HL-60 (cell line): ENCODE data around the gene BTBD10.
A peak's percentile ranks its signal among the peaks of the same experiment; 100 is the strongest.

Experiments used
- DNase-seq, 2 experiments: peaks; one replicate each; pipeline ENCODE4 v3.0.0-alpha.2; 2010 to 2020; ENCODE audit warnings: low read depth in 1 of 2, low spot score in 1 of 2
- H3K27ac ChIP-seq: fragments of 250-450 bp; sonication (Bioruptor Pico); replicated peaks from 2 replicates; pipeline ENCODE4 v1.5.1; 2020; ENCODE audit warnings: mild to moderate bottlenecking, moderate library complexity
- H3K27me3 ChIP-seq: fragments of 250-450 bp; sonication (Bioruptor Pico); 2 replicates; pipeline ENCODE4 v1.5.1; 2021; ENCODE audit warnings: mild to moderate bottlenecking, moderate library complexity; ENCODE audit not compliant: insufficient read depth, poor library complexity, severe bottlenecking
- H3K4me3 ChIP-seq: replicated peaks from 2 replicates; pipeline ENCODE4 v1.5.1; 2011; ENCODE audit warnings: mild to moderate bottlenecking, control low read depth, low read length; ENCODE audit not compliant: insufficient read depth
- CTCF ChIP-seq: IDR thresholded peaks from one replicate; pipeline ENCODE4 v1.5.1; 2011; ENCODE audit warnings: low read length, control low read depth, inconsistent platforms; ENCODE audit not compliant: insufficient read depth
- GABPA ChIP-seq: IDR thresholded peaks from 2 replicates; pipeline ENCODE4 v1.6.1; 2012; ENCODE audit warnings: low read depth
- POLR2AphosphoS5 ChIP-seq: IDR thresholded peaks from 2 replicates; pipeline ENCODE4 v1.6.1; 2012; ENCODE audit warnings: low read depth
- REST ChIP-seq: IDR thresholded peaks from 2 replicates; pipeline ENCODE4 v1.6.1; 2012; ENCODE audit warnings: low read depth; ENCODE audit not compliant: insufficient replicate concordance
- SPI1 ChIP-seq: IDR thresholded peaks from 2 replicates; pipeline ENCODE4 v1.6.1; 2012; ENCODE audit warnings: low read depth, mild to moderate bottlenecking, borderline replicate concordance

Gene BTBD10

GRCh38 chr11:13448876-13449275, 14.1 kb downstream of the BTBD10 start:
- H3K4me3 ChIP-seq = no peak overlapping the region
- H3K27me3 ChIP-seq = no peaks in the 10 kb centered on the region
- DNase-seq = peak in 1 of 2 experiments; percentile 66
- TF ChIP-seq SPI1 (no peak), CTCF (no peak), GABPA (no peak), REST (no peak), POLR2AphosphoS5 (no peak)
- peak overlapping the region; percentile 52 for H3K27ac ChIP-seq

- no peak overlapping the region for H3K27ac ChIP-seq
- TF ChIP-seq REST = no peak
- TF ChIP-seq CTCF = no peak
- TF ChIP-seq SPI1 = no peak
- TF ChIP-seq POLR2AphosphoS5 = no peak
- TF ChIP-seq GABPA = no peak
- no peak overlapping the region for H3K4me3 ChIP-seq
- no peak for DNase-seq
- no peaks in the 10 kb centered on the region for H3K27me3 ChIP-seq
Observed at GRCh38 chr11:13446444-13446843, 16.6 kb downstream of the BTBD10 start.

GRCh38 chr11:13445588-13445987, 17.4 kb downstream of the BTBD10 start:
- no peaks in the 10 kb centered on the region for H3K27me3 ChIP-seq
- no peak for DNase-seq
- H3K27ac ChIP-seq = no peak overlapping the region
- H3K4me3 ChIP-seq = no peak overlapping the region
- no peak for TF ChIP-seq CTCF
- TF ChIP-seq POLR2AphosphoS5 = no peak
- TF ChIP-seq GABPA = no peak
- TF ChIP-seq SPI1 = no peak
- no peak for TF ChIP-seq REST
